ENCODE data around the gene SLC4A2.

SLC4A2 gene

DNA sequence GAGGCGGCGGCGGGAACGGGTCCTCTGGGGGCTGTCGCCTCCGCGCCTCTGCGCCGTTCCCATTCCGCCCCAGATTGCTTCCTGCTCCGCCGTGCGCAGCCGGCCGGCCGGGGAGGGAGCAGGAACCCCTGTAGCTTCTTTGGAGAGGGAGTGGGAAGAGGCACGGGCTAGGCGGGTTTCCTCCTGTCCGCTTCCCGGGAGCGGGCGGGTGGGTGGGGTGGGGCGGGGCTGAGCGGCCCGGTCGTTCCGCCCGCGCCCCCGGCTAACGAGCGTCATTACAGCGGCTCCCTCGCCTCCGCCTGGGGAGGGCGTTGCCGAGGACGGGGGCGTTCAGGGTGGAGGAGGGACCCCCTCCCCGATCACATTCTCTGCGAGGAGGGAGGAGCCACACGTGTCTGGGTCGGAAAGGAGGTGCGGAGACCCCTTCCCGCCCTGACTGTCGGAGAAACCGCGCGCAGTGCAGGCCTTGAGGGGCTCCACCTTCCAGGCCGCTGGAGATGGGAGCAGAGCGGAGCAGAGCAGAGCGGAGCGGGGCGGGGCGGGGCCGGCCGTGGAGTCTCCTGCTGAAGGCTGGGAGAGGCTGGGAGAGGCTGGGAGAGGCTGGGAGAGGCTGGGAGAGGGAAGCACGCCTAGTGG lies 66.6 kb downstream of the SLC4A2 start:
- no peak for DNase-seq (ENCODE audit: low read depth in 1 of 2, low spot score in 1 of 2)
- TF ChIP-seq JUND (IDR thresholded peaks at IDR 0.05; ENCODE audit: low read depth) = no peak
- in situ Hi-C loops (cut with HindIII; ENCODE audit: low pct_unique_long_range_greater_than_20kb, low sequenced_read_pairs) = no loop called here

All from T47D (cell line).